H9 (cell line): ENCODE data around the gene MYO18B. TPM values are rescaled to one million over a fixed set of nuclear protein-coding genes. Genes with fewer than 3 reads are reported as not detected.

Source experiments
- DNase-seq: peaks from one replicate; pipeline ENCODE4 v3.0.0-alpha.2; 2017
- H2AFZ ChIP-seq: one replicate; pipeline ENCODE4 v1.6.1; 2013; ENCODE audit warnings: mild to moderate bottlenecking, low read length, control low read depth, moderate library complexity
- H2AK5ac ChIP-seq: 2 replicates; pipeline ENCODE4 v1.6.1; 2013; ENCODE audit warnings: low read length, control low read depth, mixed read lengths; ENCODE audit not compliant: insufficient read length
- H2BK120ac ChIP-seq: one replicate; pipeline ENCODE4 v1.6.1; 2013; ENCODE audit warnings: low read depth, mild to moderate bottlenecking, low read length, control low read depth, inconsistent platforms; ENCODE audit not compliant: poor library complexity, severe bottlenecking
- H2BK12ac ChIP-seq: 2 replicates; pipeline ENCODE4 v1.6.1; 2013; ENCODE audit warnings: low read length, control low read depth, mixed read lengths, low read depth; ENCODE audit not compliant: insufficient read length
- H2BK15ac ChIP-seq: 2 replicates; pipeline ENCODE4 v1.6.1; 2013; ENCODE audit warnings: low read depth, low read length, control low read depth
- H2BK20ac ChIP-seq: one replicate; pipeline ENCODE4 v1.6.1; 2013; ENCODE audit warnings: low read depth, mild to moderate bottlenecking, low read length, control low read depth, inconsistent platforms; ENCODE audit not compliant: poor library complexity, severe bottlenecking
- H2BK5ac ChIP-seq: 2 replicates; pipeline ENCODE4 v1.6.1; 2013; ENCODE audit warnings: low read length, control low read depth, mixed read lengths; ENCODE audit not compliant: insufficient read length
- H3K14ac ChIP-seq: 2 replicates; pipeline ENCODE4 v1.6.1; 2013; ENCODE audit warnings: low read length, control low read depth; ENCODE audit not compliant: insufficient read depth
- H3K18ac ChIP-seq: 2 replicates; pipeline ENCODE4 v1.6.1; 2013; ENCODE audit warnings: low read depth, mild to moderate bottlenecking, mixed read lengths, low read length, control low read depth; ENCODE audit not compliant: insufficient read length
- H3K23ac ChIP-seq: 2 replicates; pipeline ENCODE4 v1.6.1; 2013; ENCODE audit warnings: low read length, control low read depth, mixed read lengths, low read depth; ENCODE audit not compliant: insufficient read length
- H3K23me2 ChIP-seq: 2 replicates; pipeline ENCODE4 v1.6.1; 2013; ENCODE audit warnings: low read depth, mild to moderate bottlenecking, mixed read lengths, low read length, control low read depth; ENCODE audit not compliant: insufficient read length, poor library complexity, severe bottlenecking
- H3K27ac ChIP-seq: 2 replicates; pipeline ENCODE4 v1.5.1; 2013; ENCODE audit warnings: low read length, control low read depth, mixed read lengths, low read depth; ENCODE audit not compliant: insufficient read length
- H3K27me3 ChIP-seq: 2 replicates; pipeline ENCODE4 v1.6.1; 2013; ENCODE audit warnings: low read length, control low read depth, inconsistent platforms; ENCODE audit not compliant: insufficient read depth
- H3K4ac ChIP-seq: 2 replicates; pipeline ENCODE4 v1.6.1; 2013; ENCODE audit warnings: low read depth, mild to moderate bottlenecking, control low read depth, inconsistent platforms, low read length, moderate library complexity
- H3K4me1 ChIP-seq: 2 replicates; pipeline ENCODE4 v1.6.1; 2013; ENCODE audit warnings: low read length, control low read depth, inconsistent platforms; ENCODE audit not compliant: insufficient read depth
- H3K4me2 ChIP-seq: 2 replicates; pipeline ENCODE4 v1.6.1; 2013; ENCODE audit warnings: low read length, control low read depth, mixed read lengths; ENCODE audit not compliant: insufficient read length, insufficient read depth
- H3K56ac ChIP-seq: 2 replicates; pipeline ENCODE4 v1.6.1; 2013; ENCODE audit warnings: low read depth, mild to moderate bottlenecking, mixed read lengths, low read length, control low read depth; ENCODE audit not compliant: insufficient read length
- H3K79me1 ChIP-seq: 2 replicates; pipeline ENCODE4 v1.6.1; 2013; ENCODE audit warnings: low read depth, mild to moderate bottlenecking, moderate library complexity, low read length, control low read depth, inconsistent platforms; ENCODE audit not compliant: insufficient read depth, poor library complexity, severe bottlenecking
- H3K79me2 ChIP-seq: 2 replicates; pipeline ENCODE4 v1.6.1; 2013; ENCODE audit warnings: low read length, control low read depth, inconsistent platforms; ENCODE audit not compliant: insufficient read depth
- H3K9ac ChIP-seq: 2 replicates; pipeline ENCODE4 v1.6.1; 2013; ENCODE audit warnings: low read length, control low read depth, mixed read lengths; ENCODE audit not compliant: insufficient read length; ENCODE audit errors: extremely low read depth
- H3K9me3 ChIP-seq: one replicate; pipeline ENCODE4 v1.6.1; 2013; ENCODE audit warnings: low read depth, low read length, inconsistent platforms; ENCODE audit not compliant: control insufficient read depth
- H3T11ph ChIP-seq: one replicate; pipeline ENCODE4 v1.6.1; 2013; ENCODE audit warnings: mild to moderate bottlenecking, low read length, control low read depth, inconsistent platforms
- H4K20me1 ChIP-seq: one replicate; pipeline ENCODE4 v1.6.1; 2013; ENCODE audit not compliant: control insufficient read depth, insufficient read length, insufficient read depth
- H4K5ac ChIP-seq: 2 replicates; pipeline ENCODE4 v1.6.1; 2013; ENCODE audit warnings: low read depth, mild to moderate bottlenecking, mixed read lengths, low read length, control low read depth; ENCODE audit not compliant: insufficient read length
- H4K8ac ChIP-seq: replicated peaks from 2 replicates; pipeline ENCODE4 v1.6.1; 2013; ENCODE audit warnings: low read length, control low read depth, mixed read lengths, low read depth; ENCODE audit not compliant: insufficient read length
- H4K91ac ChIP-seq: 2 replicates; pipeline ENCODE4 v1.6.1; 2013; ENCODE audit warnings: low read depth, mild to moderate bottlenecking, moderate library complexity, mixed read lengths, low read length, control low read depth; ENCODE audit not compliant: insufficient read length
- H3K27ac Mint-ChIP-seq, 3 experiments: 2 replicates in 2 of 3; 3 replicates in 1 of 3; pipeline ENCODE4 v1.8.0; 2020 to 2021; ENCODE audit warnings: mixed read lengths in 3 of 3, mild to moderate bottlenecking in 1 of 3, moderate library complexity in 1 of 3
- H3K27me3 Mint-ChIP-seq: 2 replicates; pipeline ENCODE4 v1.8.0; 2021; ENCODE audit warnings: low read depth, mild to moderate bottlenecking, moderate library complexity, mixed read lengths
- H3K36me3 Mint-ChIP-seq, 3 experiments: 2 replicates in 2 of 3; 3 replicates in 1 of 3; pipeline ENCODE4 v1.8.0; 2020 to 2021; ENCODE audit warnings: low read depth in 3 of 3, mixed read lengths in 3 of 3; ENCODE audit not compliant: insufficient read depth in 1 of 3
- H3K4me1 Mint-ChIP-seq, 2 experiments: 2 replicates each; pipeline ENCODE4 v1.8.0; 2020; ENCODE audit warnings: mixed read lengths in 2 of 2
- H3K4me3 Mint-ChIP-seq, 2 experiments: 2 replicates in 1 of 2; 3 replicates in 1 of 2; pipeline ENCODE4 v1.8.0; 2020 to 2021; ENCODE audit warnings: mild to moderate bottlenecking in 2 of 2, mixed read lengths in 2 of 2, moderate library complexity in 1 of 2
- H3K9me3 Mint-ChIP-seq, 2 experiments: 2 replicates in 1 of 2; 3 replicates in 1 of 2; pipeline ENCODE4 v1.8.0; 2020; ENCODE audit warnings: mild to moderate bottlenecking in 2 of 2, mixed read lengths in 2 of 2, moderate library complexity in 1 of 2
- WGBS: extraction: QIAGEN DNeasy Blood & Tissue Kit; methylation state at CpG from one replicate; pipeline ENCODE4 v1.1.7; 2013; ENCODE audit warnings: missing lambda C conversion rate, low lambda C conversion rate, mixed read lengths; ENCODE audit not compliant: insufficient read length; ENCODE audit errors: extremely low coverage; 5-methylcytosine and 5-hydroxymethylcytosine counted together
- total RNA-seq: library from RNA; stranded (reverse); gene quantifications from 2 replicates; pipeline ENCODE4 v1.2.1, GENCODE V29; 2021
- TF ChIP-seq, protein P1 (sequence below): fragments of 200-600 bp; sonication (generic); conservative IDR thresholded peaks from 3 replicates; pipeline ENCODE4 v1.8.0; 2021; ENCODE audit warnings: antibody characterized with exemption, mild to moderate bottlenecking

MYO18B gene
- total RNA-seq, 1 experiment from 2014 or later: 0.46 TPM

DNA sequence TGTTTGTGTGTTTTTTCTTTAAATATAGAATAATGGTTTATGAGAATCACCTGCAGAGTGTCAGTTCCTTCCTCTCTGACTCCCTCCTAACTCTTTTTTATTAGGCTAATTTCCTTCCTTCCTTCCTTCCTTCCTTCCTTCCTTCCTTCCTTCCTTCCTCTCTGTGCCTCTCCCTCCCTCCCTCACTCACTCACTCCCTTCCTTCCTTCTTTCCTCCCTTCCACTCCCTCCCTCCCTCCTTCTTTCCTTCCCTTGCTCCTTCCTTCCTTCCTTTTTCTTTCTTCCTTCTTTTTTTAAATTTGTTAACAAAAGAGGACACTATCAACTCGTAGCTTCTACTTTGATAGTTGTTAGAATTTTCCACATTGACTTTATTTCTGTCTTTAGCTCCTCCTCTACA, 274.9 kb downstream of the MYO18B start:
- H3K27ac Mint-ChIP-seq: no peak overlapping the region
- H2BK12ac ChIP-seq: no peak overlapping the region
- no peak overlapping the region for H3T11ph ChIP-seq
- no peak overlapping the region for H4K8ac ChIP-seq
- no peak overlapping the region for H2BK15ac ChIP-seq
- H3K4ac ChIP-seq: no peak overlapping the region
- peaks cover 13% of the 10 kb centered on the region in 2 experiments for H3K4me1 Mint-ChIP-seq
- no peaks in the 10 kb centered on the region for H3K9me3 ChIP-seq
- 0 out of 7 replicates have a peak, but pooled peaks cover 0 to 6% (median 0%) of the 10 kb centered on the region in 3 experiments for H3K36me3 Mint-ChIP-seq
- no peak overlapping the region for H3K4me3 Mint-ChIP-seq
- H3K27me3 Mint-ChIP-seq: peaks cover 3% of the 10 kb centered on the region
- H4K20me1 ChIP-seq: no peaks in the 10 kb centered on the region
- no peaks in the 10 kb centered on the region for H3K79me2 ChIP-seq
- no peak overlapping the region for H3K56ac ChIP-seq
- no peak overlapping the region for H2BK120ac ChIP-seq
- no peak overlapping the region for H3K14ac ChIP-seq
- H3K4me1 ChIP-seq: no peaks in the 10 kb centered on the region
- no peak overlapping the region for H3K27ac ChIP-seq
- no peak for DNase-seq
- no CpG with 5 or more reads among the region's 1 CpG for WGBS
- H3K23ac ChIP-seq: no peak overlapping the region
- no peaks in the 10 kb centered on the region for H3K23me2 ChIP-seq
- no peak overlapping the region for H2AFZ ChIP-seq
- H3K79me1 ChIP-seq: no peaks in the 10 kb centered on the region
- no peaks in the 10 kb centered on the region for H3K27me3 ChIP-seq
- H4K91ac ChIP-seq: no peak overlapping the region
- H3K18ac ChIP-seq: no peak overlapping the region
- H4K5ac ChIP-seq: no peak overlapping the region
- no peak overlapping the region for H2BK5ac ChIP-seq
- TF ChIP-seq, protein P1, sequence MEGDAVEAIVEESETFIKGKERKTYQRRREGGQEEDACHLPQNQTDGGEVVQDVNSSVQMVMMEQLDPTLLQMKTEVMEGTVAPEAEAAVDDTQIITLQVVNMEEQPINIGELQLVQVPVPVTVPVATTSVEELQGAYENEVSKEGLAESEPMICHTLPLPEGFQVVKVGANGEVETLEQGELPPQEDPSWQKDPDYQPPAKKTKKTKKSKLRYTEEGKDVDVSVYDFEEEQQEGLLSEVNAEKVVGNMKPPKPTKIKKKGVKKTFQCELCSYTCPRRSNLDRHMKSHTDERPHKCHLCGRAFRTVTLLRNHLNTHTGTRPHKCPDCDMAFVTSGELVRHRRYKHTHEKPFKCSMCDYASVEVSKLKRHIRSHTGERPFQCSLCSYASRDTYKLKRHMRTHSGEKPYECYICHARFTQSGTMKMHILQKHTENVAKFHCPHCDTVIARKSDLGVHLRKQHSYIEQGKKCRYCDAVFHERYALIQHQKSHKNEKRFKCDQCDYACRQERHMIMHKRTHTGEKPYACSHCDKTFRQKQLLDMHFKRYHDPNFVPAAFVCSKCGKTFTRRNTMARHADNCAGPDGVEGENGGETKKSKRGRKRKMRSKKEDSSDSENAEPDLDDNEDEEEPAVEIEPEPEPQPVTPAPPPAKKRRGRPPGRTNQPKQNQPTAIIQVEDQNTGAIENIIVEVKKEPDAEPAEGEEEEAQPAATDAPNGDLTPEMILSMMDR: no peak
- H3K4me2 ChIP-seq: no peak overlapping the region
- peaks cover 0 to 4% of the 10 kb centered on the region in 2 experiments; a peak in 2 of 5 replicates for H3K9me3 Mint-ChIP-seq
- H2BK20ac ChIP-seq: no peak overlapping the region
- no peak overlapping the region for H2AK5ac ChIP-seq
- no peak overlapping the region for H3K9ac ChIP-seq
